Measurements from ENCODE around the gene MYEOV. TPM values are rescaled to one million over a fixed set of nuclear protein-coding genes. Genes with fewer than 3 reads are reported as not detected.

The MYEOV gene
- total RNA-seq, 2 experiments from 2014 or later = not detected

- POLR2A ChIA-PET = no interaction called here
- H3K4me3 Mint-ChIP-seq = no peak overlapping the region
Observed at GRCh38 chr11:69343401-69344321, 49.7 kb downstream of the MYEOV start.

DNA sequence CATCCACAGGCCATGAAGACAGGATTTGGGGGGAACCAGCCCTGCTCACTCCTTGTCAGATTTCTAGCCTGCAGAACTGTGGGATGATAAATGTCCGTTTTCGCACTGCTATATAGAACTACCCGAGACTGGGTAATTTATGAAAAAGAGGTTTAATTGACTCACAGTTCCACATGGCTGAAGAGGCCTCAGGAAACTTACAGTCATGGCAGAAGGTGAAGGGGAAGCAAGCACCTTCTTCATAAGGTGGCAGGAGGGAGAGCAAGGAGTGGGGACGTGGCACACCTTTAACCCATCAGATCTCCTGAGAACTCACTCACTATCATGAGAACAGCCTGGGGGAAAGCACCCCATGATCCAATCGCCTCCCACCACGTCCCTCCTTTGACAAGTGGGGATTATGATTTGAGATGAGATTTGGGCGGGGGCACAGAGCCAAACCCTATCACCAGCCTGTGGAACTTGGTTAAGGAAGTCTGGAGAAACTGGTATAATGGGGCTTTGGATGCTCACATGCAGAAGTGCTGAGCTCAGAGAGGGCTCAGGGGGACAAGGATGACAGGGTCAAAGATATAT, 50.7 kb downstream of the MYEOV start:
- DNase-seq = peak; percentile 3
- ChIA-PET CTCF (no interaction called here), POLR2A (no interaction called here)
- H3K4me1 Mint-ChIP-seq = no peaks in the 10 kb centered on the region
- H3K4me3 Mint-ChIP-seq = no peak overlapping the region
- no peaks in the 10 kb centered on the region for H3K36me3 Mint-ChIP-seq (ENCODE audit: low read depth)
- H3K27ac Mint-ChIP-seq = no peak overlapping the region
- peaks cover 2% of the 10 kb centered on the region for H3K27me3 Mint-ChIP-seq
- peaks cover 10% of the 10 kb centered on the region for H3K9me3 Mint-ChIP-seq

More at GRCh38 chr11:69343401-69344321, 49.7 kb downstream of the MYEOV start:
- no peak overlapping the region for H3K27ac Mint-ChIP-seq
- H3K9me3 Mint-ChIP-seq = peaks cover 13% of the 10 kb centered on the region
- DNase-seq = peak; percentile 11
- peaks cover 2% of the 10 kb centered on the region for H3K27me3 Mint-ChIP-seq
- CTCF ChIA-PET = no interaction called here
- H3K4me1 Mint-ChIP-seq = peaks cover 3% of the 10 kb centered on the region
- H3K36me3 Mint-ChIP-seq (ENCODE audit: low read depth) = no peaks in the 10 kb centered on the region

Other genes with a start within 250 kb of the MYEOV start
- 10 to 100 TPM; 25.8 to 26.0 TPM for gene TPCN2, start 245.2 kb upstream of the MYEOV start, total RNA-seq
- gene SMIM38, start 138.2 kb upstream of the MYEOV start, total RNA-seq = under 1 TPM; 0.13 to 0.18 TPM
- not detected for gene LINC01488, start 187.5 kb downstream of the MYEOV start, total RNA-seq

All from activated CD4-positive, alpha-beta memory T cell treated with anti-CD3 and anti-CD28 coated beads, Interleukin-2, amount 10 ng/mL, durations not matched to agents 7 days and 5 days (primary cell).